ENCODE measurements around the gene SH3BP4.
A peak's percentile ranks its signal among the peaks of the same experiment; 100 is the strongest.

The SH3BP4 gene

GRCh38 chr2:235092433-235093223 lies 140.8 kb downstream of the SH3BP4 start:
- DNase-seq (ENCODE audit: low read depth), result no peak

GRCh38 chr2:235094457-235094856 lies 142.6 kb downstream of the SH3BP4 start:
- DNase-seq (ENCODE audit: low read depth), result no peak

GRCh38 chr2:235095569-235095968 lies 143.8 kb downstream of the SH3BP4 start:
- DNase-seq (ENCODE audit: low read depth), result no peak

GRCh38 chr2:235096447-235096846 lies 144.6 kb downstream of the SH3BP4 start:
- no peak for DNase-seq (ENCODE audit: low read depth)

- no peak for DNase-seq (ENCODE audit: low read depth)
Observed at GRCh38 chr2:235097196-235097595, 145.4 kb downstream of the SH3BP4 start.

GRCh38 chr2:235098269-235098668 lies 146.5 kb downstream of the SH3BP4 start:
- DNase-seq (ENCODE audit: low read depth), result no peak

GRCh38 chr2:235098736-235099494 lies 147.1 kb downstream of the SH3BP4 start:
- peak; percentile 62 for DNase-seq (ENCODE audit: low read depth)

GRCh38 chr2:235102896-235103295 lies 151.1 kb downstream of the SH3BP4 start:
- no peak for DNase-seq (ENCODE audit: low read depth)
